Measurements from ENCODE around the gene VILL.
"Not testable (repeated sequence)": the region's sequence is repeated elsewhere in the genome, so short reads cannot be mapped to it uniquely, and the experiment has no call there.

VILL gene

GRCh38 chr3:38030126-38031021 lies 39.8 kb downstream of the VILL start:
- H3K4me2 ChIP-seq (ENCODE audit: insufficient read depth, low read length) = no peak overlapping the region
- H3K36me3 ChIP-seq (ENCODE audit: insufficient read depth, low read length) = no peaks in the 10 kb centered on the region
- H3K9me3 ChIP-seq (ENCODE audit: insufficient read depth, low read length, severe bottlenecking) = no peaks in the 10 kb centered on the region
- peaks cover 7% of the 10 kb centered on the region for H3K4me1 ChIP-seq (ENCODE audit: insufficient read depth, low read length)
- H3K4me3 ChIP-seq (ENCODE audit: low read depth in 1 of 2, low read length in 2 of 2) = no peak overlapping the region
- H2AFZ ChIP-seq (ENCODE audit: low read depth, low read length) = no peak overlapping the region
- H3K79me2 ChIP-seq (ENCODE audit: insufficient read depth, low read length) = no peaks in the 10 kb centered on the region
- H3K9ac ChIP-seq (ENCODE audit: low read depth, low read length) = no peak overlapping the region
- TF ChIP-seq CTCF (IDR thresholded peaks at IDR 0.05; ENCODE audit: borderline replicate concordance, extremely low read depth, low read length, poor library complexity, severe bottlenecking) (no peak), EZH2 (IDR thresholded peaks at IDR 0.05; ENCODE audit: borderline replicate concordance, low read depth, low read length, severe bottlenecking) (no peak)
- H3K27me3 ChIP-seq (ENCODE audit: insufficient read depth, low read length, poor library complexity) = no peaks in the 10 kb centered on the region
- DNase-seq (no peak), ATAC-seq (ENCODE audit: insufficient read depth, low read depth) (peak; percentile 5; the same call in 1 of the 3 replicates)
- H3K27ac ChIP-seq (ENCODE audit: low read length) = no peak overlapping the region
- H4K20me1 ChIP-seq (ENCODE audit: insufficient read depth, low read length) = no peaks in the 10 kb centered on the region

GRCh38 chr3:38031022-38031994 lies 40.7 kb downstream of the VILL start:
- H3K4me2 ChIP-seq (ENCODE audit: insufficient read depth, low read length) = no peak overlapping the region
- no peak overlapping the region for H3K27ac ChIP-seq (ENCODE audit: low read length)
- H3K27me3 ChIP-seq (ENCODE audit: insufficient read depth, low read length, poor library complexity) = no peaks in the 10 kb centered on the region
- DNase-seq = no peak
- no peak overlapping the region for H2AFZ ChIP-seq (ENCODE audit: low read depth, low read length)
- no peaks in the 10 kb centered on the region for H4K20me1 ChIP-seq (ENCODE audit: insufficient read depth, low read length)
- H3K9me3 ChIP-seq (ENCODE audit: insufficient read depth, low read length, severe bottlenecking) = no peaks in the 10 kb centered on the region
- no peak overlapping the region for H3K4me3 ChIP-seq (ENCODE audit: low read depth in 1 of 2, low read length in 2 of 2)
- no peaks in the 10 kb centered on the region for H3K36me3 ChIP-seq (ENCODE audit: insufficient read depth, low read length)
- no peaks in the 10 kb centered on the region for H3K79me2 ChIP-seq (ENCODE audit: insufficient read depth, low read length)
- no peaks in the 10 kb centered on the region for H3K4me1 ChIP-seq (ENCODE audit: insufficient read depth, low read length)
- no peak overlapping the region for H3K9ac ChIP-seq (ENCODE audit: low read depth, low read length)
- TF ChIP-seq CTCF (IDR thresholded peaks at IDR 0.05; ENCODE audit: borderline replicate concordance, extremely low read depth, low read length, poor library complexity, severe bottlenecking) = no peak
- TF ChIP-seq EZH2 (IDR thresholded peaks at IDR 0.05; ENCODE audit: borderline replicate concordance, low read depth, low read length, severe bottlenecking) = no peak
- peak; percentile 37; the same call in 1 of the 3 replicates for ATAC-seq (ENCODE audit: insufficient read depth, low read depth)

- DNase-seq = no peak
- no peak for ATAC-seq (ENCODE audit: insufficient read depth, low read depth)
- Histone ChIP-seq H4K20me1 (ENCODE audit: insufficient read depth, low read length) (no peaks in the 10 kb centered on the region), H3K36me3 (ENCODE audit: insufficient read depth, low read length) (no peaks in the 10 kb centered on the region), H3K9ac (ENCODE audit: low read depth, low read length) (no peak overlapping the region), H3K4me2 (ENCODE audit: insufficient read depth, low read length) (no peak overlapping the region), H3K4me3 (ENCODE audit: low read depth in 1 of 2, low read length in 2 of 2) (no peak overlapping the region), H2AFZ (ENCODE audit: low read depth, low read length) (no peak overlapping the region), H3K27me3 (ENCODE audit: insufficient read depth, low read length, poor library complexity) (no peaks in the 10 kb centered on the region), H3K4me1 (ENCODE audit: insufficient read depth, low read length) (no peaks in the 10 kb centered on the region), H3K79me2 (ENCODE audit: insufficient read depth, low read length) (no peaks in the 10 kb centered on the region), H3K27ac (ENCODE audit: low read length) (no peak overlapping the region), H3K9me3 (ENCODE audit: insufficient read depth, low read length, severe bottlenecking) (no peaks in the 10 kb centered on the region)
- TF ChIP-seq CTCF (IDR thresholded peaks at IDR 0.05; ENCODE audit: borderline replicate concordance, extremely low read depth, low read length, poor library complexity, severe bottlenecking) (no peak), EZH2 (IDR thresholded peaks at IDR 0.05; ENCODE audit: borderline replicate concordance, low read depth, low read length, severe bottlenecking) (no peak)
These were observed 41.8 kb downstream of the VILL start for GRCh38 chr3:38032328-38032865.

- not testable (repeated sequence) for H3K4me1 ChIP-seq (ENCODE audit: insufficient read depth, low read length); H3K4me3 ChIP-seq (ENCODE audit: low read depth in 1 of 2, low read length in 2 of 2); H3K79me2 ChIP-seq (ENCODE audit: insufficient read depth, low read length); DNase-seq; H3K27me3 ChIP-seq (ENCODE audit: insufficient read depth, low read length, poor library complexity); H3K9ac ChIP-seq (ENCODE audit: low read depth, low read length); H3K9me3 ChIP-seq (ENCODE audit: insufficient read depth, low read length, severe bottlenecking); H4K20me1 ChIP-seq (ENCODE audit: insufficient read depth, low read length); H3K36me3 ChIP-seq (ENCODE audit: insufficient read depth, low read length); ATAC-seq (ENCODE audit: insufficient read depth, low read depth); H3K4me2 ChIP-seq (ENCODE audit: insufficient read depth, low read length); H3K27ac ChIP-seq (ENCODE audit: low read length); H2AFZ ChIP-seq (ENCODE audit: low read depth, low read length)
These were observed 43.0 kb downstream of the VILL start for GRCh38 chr3:38033586-38033985.

GRCh38 chr3:38034335-38034734 lies 43.7 kb downstream of the VILL start:
- H3K4me1 ChIP-seq (ENCODE audit: insufficient read depth, low read length) = peaks cover 10% of the 10 kb centered on the region
- DNase-seq; H3K27ac ChIP-seq (ENCODE audit: low read length); H2AFZ ChIP-seq (ENCODE audit: low read depth, low read length); H3K4me3 ChIP-seq (ENCODE audit: low read depth in 1 of 2, low read length in 2 of 2); H4K20me1 ChIP-seq (ENCODE audit: insufficient read depth, low read length); H3K79me2 ChIP-seq (ENCODE audit: insufficient read depth, low read length); ATAC-seq (ENCODE audit: insufficient read depth, low read depth); H3K9ac ChIP-seq (ENCODE audit: low read depth, low read length); H3K4me2 ChIP-seq (ENCODE audit: insufficient read depth, low read length); H3K36me3 ChIP-seq (ENCODE audit: insufficient read depth, low read length); H3K27me3 ChIP-seq (ENCODE audit: insufficient read depth, low read length, poor library complexity); H3K9me3 ChIP-seq (ENCODE audit: insufficient read depth, low read length, severe bottlenecking): not testable (repeated sequence)
